ENCODE results near the gene PFDN1.
"Not testable (repeated sequence)": the region's sequence is repeated elsewhere in the genome, so short reads cannot be mapped to it uniquely, and the experiment has no call there.

PFDN1 gene, protein sequence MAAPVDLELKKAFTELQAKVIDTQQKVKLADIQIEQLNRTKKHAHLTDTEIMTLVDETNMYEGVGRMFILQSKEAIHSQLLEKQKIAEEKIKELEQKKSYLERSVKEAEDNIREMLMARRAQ

GRCh38 chr5:140302786-140303639 lies at the start of gene PFDN1:
Gene PFDN1, minus strand, starts transcription at chr5:140303101. Its CDS starts 28 bp downstream, at chr5:140303073.
- peak; percentile 81 to 89 for DNase-seq (ENCODE audit: low read depth in 2 of 2)

GRCh38 chr5:140351609-140352334 lies 48.9 kb upstream of the PFDN1 start:
- peak in 1 of 2 donors; percentile 27 for DNase-seq (ENCODE audit: low read depth in 2 of 2)

DNA sequence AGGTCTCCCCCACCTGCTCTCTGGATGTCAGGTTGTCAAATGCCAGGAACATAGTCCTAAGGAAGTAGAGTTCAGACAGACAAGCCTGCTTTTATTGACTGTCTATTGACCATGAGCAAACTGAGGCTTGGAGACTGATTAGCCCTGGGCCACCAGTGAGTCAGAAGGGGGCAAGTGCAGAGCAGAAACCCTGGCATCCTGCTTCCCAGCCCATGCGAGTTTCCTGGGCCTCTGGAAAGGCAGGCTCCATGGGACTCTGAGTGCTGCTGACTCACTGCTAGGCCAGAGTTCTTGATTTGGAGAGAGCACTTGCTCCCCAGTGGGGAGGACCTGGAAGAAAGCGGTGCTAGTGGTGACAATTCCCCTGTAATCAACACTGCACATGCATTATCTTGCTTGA lies 46.3 kb upstream of the PFDN1 start:
- DNase-seq (ENCODE audit: low read depth in 2 of 2), result no peak

GRCh38 chr5:140348104-140348503 lies 45.2 kb upstream of the PFDN1 start:
- DNase-seq (ENCODE audit: low read depth in 2 of 2), result no peak

DNA sequence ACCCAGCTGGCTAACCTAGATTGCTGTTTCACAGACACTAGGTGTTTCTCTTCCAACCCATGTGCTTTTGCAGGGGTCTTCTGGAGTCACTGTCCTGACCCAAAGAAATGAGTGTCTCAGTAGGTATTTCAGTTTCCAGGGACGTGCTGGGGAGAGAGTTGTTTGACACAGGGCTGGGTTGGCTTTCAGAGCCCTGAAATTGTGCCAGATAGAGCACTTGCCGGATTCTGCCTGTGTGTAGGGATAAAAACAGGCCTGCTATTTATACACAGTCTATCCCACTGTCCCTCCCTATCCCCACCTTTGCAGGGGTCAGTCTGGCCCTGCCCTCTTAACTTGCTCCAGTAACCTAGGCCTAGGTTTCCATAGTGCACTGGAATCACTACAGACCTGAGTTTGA lies 44.5 kb upstream of the PFDN1 start:
- DNase-seq (ENCODE audit: low read depth in 2 of 2), result no peak

GRCh38 chr5:140346348-140347221 lies 43.7 kb upstream of the PFDN1 start, which contains the start of gene HBEGF:
Gene HBEGF, minus strand, starts transcription at chr5:140346603. Its CDS starts 275 bp downstream, at chr5:140346328.
- no peak for DNase-seq (ENCODE audit: low read depth in 2 of 2)

GRCh38 chr5:140345919-140346347 lies 43.0 kb upstream of the PFDN1 start:
- DNase-seq (ENCODE audit: low read depth in 2 of 2), result no peak

DNA sequence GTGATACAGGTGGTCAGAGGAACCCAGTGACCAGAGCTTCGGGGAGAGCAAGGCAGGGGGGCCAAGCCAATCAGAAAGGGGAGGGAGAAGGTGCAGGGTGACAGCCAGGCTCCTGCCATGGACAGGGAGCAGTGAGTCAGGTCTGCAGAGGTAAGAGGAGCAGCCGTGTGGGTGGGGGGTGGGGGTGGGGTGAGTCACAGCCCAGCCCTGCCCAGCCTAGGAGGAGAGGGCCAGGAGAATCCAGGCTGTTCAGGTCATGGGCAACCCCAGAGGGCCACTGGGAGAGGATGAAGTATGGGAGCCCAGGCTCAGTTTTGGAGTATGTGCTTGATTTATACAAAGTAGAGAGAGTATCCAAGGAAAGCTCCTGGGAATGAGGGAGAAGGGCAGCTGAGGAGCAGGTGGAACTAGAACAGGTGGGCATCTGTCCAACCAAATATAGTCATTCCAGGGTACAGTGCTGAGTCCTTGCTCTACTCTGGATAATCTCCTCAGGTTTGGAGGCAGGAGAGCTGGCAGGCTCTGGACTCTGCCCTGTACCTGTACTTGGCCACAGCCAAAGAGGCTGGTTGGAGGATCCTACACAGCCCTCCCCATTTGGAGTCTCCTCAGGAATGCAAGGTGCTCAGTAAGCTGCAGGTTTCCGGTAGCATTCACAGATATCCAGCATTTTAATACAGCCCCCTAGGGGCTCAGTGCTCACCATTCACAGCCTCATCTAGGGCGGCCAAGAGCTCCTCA lies 42.0 kb upstream of the PFDN1 start:
- no peak for DNase-seq (ENCODE audit: low read depth in 2 of 2)

DNA sequence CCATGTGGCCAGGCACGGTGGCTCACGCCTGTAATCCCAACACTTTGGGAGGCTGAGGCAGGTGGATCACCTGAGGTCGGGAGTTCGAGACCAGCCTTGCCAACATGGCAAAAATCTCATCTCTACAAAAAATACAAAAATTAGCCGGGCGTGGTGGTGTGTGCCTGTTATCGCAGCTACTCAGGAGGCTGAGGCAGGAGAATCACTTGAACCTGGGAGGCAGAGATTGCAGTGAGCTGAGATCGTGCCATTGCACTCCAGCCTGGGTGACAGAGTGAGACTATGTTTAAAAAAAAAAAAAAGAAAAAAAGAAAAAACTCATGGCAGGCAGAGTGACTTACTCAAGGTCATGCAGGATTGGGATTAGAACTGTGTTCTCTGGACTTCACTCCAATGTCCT lies 40.9 kb upstream of the PFDN1 start:
- not testable (repeated sequence) for DNase-seq (ENCODE audit: low read depth in 2 of 2)

DNA sequence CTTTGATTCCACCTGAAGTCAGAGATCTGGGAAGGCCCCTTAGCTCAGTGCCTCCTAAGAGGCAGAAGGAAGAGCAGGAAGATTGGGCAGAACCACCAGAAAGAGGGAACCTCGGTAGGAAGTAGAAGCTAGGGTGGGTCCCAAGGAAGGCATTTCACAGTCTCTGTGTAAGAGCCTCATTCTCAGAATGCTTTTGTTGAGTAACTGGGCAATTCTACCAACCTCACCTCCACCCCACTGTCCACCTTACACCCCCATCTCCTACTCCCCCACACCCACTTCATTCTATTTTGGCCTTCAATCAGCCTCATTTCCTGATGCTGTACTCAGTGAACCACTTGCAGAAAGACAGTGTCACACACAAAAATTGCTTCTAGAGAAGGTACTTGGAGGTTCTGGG lies 40.0 kb upstream of the PFDN1 start:
- DNase-seq (ENCODE audit: low read depth in 2 of 2), result no peak

GRCh38 chr5:140342287-140342686 lies 39.4 kb upstream of the PFDN1 start:
- DNase-seq (ENCODE audit: low read depth in 2 of 2), result no peak

DNA sequence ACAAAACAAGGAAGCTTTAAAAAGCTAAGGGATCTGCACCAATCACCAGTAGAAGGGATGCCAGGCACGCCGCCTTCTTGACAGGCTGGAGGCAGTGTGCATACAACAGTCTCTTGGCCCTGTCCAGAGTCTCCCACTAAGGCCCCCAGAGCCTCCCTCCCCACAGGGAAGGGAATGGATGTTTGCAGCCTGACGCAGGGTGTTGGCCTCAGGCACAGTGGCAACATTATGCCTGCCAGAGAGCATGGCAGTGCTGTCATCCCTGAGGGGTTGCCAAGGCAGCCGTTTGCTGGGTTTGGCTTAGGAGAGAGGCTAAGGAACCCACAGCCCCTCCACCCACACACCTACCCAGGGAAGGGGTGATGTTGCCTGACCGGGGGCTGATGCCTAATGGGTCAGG lies 38.7 kb upstream of the PFDN1 start:
- DNase-seq (ENCODE audit: low read depth in 2 of 2), result no peak

- no peak for DNase-seq (ENCODE audit: low read depth in 2 of 2)
Observed at GRCh38 chr5:140340605-140341121, 37.8 kb upstream of the PFDN1 start.

DNA sequence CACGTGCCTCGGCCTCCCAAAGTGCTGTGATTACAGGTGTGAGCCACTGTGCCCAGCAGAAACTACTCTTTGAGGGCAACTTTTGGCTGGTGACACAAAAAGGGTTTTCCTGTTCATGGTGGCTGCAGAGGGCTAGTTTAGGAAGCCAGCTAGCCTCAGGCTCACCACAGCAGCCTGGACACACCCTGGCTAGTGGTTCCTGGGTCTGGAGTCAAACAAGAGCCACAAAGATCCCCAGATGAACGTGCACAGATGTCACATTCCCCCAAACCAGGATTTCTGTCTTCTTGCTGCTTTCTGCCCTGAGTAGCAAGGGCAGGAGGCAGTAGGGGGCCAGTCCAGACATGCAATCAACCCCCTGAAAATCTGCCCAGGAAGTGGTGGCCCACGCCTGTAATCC lies 36.7 kb upstream of the PFDN1 start:
- no peak for DNase-seq (ENCODE audit: low read depth in 2 of 2)

DNA sequence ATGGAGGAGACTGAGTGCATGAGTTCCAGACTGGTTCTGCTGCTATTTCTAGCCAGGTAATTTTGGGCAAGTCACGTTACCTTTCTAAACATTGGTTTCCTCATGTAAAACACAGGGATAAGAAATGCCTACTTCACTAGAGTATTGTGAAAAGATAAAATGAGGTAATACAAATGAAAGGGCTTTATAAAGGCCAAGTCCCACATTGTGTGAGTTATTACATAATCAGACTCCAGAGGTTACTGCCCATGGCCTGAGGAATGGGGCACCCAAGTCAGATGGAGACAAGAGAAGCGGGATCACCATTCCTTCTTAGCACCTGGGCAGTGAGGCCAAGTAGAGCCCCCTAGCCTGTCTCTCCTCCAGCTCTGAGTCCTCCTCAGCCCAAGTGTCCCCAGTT lies 36.0 kb upstream of the PFDN1 start:
- no peak for DNase-seq (ENCODE audit: low read depth in 2 of 2)

GRCh38 chr5:140338336-140338735 lies 35.4 kb upstream of the PFDN1 start:
- DNase-seq (ENCODE audit: low read depth in 2 of 2), result no peak

- no peak for DNase-seq (ENCODE audit: low read depth in 2 of 2)
Observed at GRCh38 chr5:140337880-140338279, 35.0 kb upstream of the PFDN1 start.

- DNase-seq (ENCODE audit: low read depth in 2 of 2), result no peak
Observed at GRCh38 chr5:140336388-140336787, 33.5 kb upstream of the PFDN1 start.

GRCh38 chr5:140331638-140332037 lies 28.7 kb upstream of the PFDN1 start:
- no peak for DNase-seq (ENCODE audit: low read depth in 2 of 2)

GRCh38 chr5:140329739-140330481 lies 27.0 kb upstream of the PFDN1 start:
- DNase-seq (ENCODE audit: low read depth in 2 of 2), result no peak
